Activated CD4-positive, alpha-beta memory T cell treated with anti-CD3 and anti-CD28 coated beads for 36 hours (primary cell): Measurements from ENCODE around the gene CD2. TPM values are rescaled to one million over a fixed set of nuclear protein-coding genes. Genes with fewer than 3 reads are reported as not detected.

Source experiments
- CTCF ChIA-PET: fragments of 350-600 bp; sonication (Branson Sonifier 250); formaldehyde crosslinking; loops from one replicate; lab custom pipeline; 2021; ENCODE audit warnings: antibody characterized with exemption, inconsistent platforms; lab: Charles Lee
- POLR2A ChIA-PET: fragments of 350-600 bp; sonication (Branson Sonifier 250); formaldehyde crosslinking; loops from one replicate; lab custom pipeline; 2021; ENCODE audit warnings: antibody characterized with exemption; lab: Charles Lee
- DNase-seq: peaks from one replicate; pipeline ENCODE4 v3.0.0-alpha.2; 2020
- H3K27ac Mint-ChIP-seq: one replicate; pipeline ENCODE4 v1.8.0; 2021; ENCODE audit warnings: mixed read lengths
- H3K27me3 Mint-ChIP-seq: one replicate; pipeline ENCODE4 v1.8.0; 2021; ENCODE audit warnings: mixed read lengths
- H3K36me3 Mint-ChIP-seq: one replicate; pipeline ENCODE4 v1.8.0; 2021; ENCODE audit warnings: mixed read lengths
- H3K4me1 Mint-ChIP-seq: one replicate; pipeline ENCODE4 v1.8.0; 2021; ENCODE audit warnings: low read depth, mixed read lengths
- H3K4me3 Mint-ChIP-seq: one replicate; pipeline ENCODE4 v1.8.0; 2021; ENCODE audit warnings: mild to moderate bottlenecking, mixed read lengths
- H3K9me3 Mint-ChIP-seq: one replicate; pipeline ENCODE4 v1.8.0; 2021; ENCODE audit warnings: mixed read lengths
- intact Hi-C: fragments of 100-400 bp; cut with micrococcal nuclease; formaldehyde crosslinking; loops from one replicate; pipeline ENCODE4 v1.15.1; 2023
- total RNA-seq, 2 experiments: library from RNA; stranded (reverse); gene quantifications; one replicate each; pipeline ENCODE4 v1.2.3, GENCODE V29; 2021

CD2 gene
- total RNA-seq, 2 experiments from 2014 or later, result 335 to 355 TPM

DNA sequence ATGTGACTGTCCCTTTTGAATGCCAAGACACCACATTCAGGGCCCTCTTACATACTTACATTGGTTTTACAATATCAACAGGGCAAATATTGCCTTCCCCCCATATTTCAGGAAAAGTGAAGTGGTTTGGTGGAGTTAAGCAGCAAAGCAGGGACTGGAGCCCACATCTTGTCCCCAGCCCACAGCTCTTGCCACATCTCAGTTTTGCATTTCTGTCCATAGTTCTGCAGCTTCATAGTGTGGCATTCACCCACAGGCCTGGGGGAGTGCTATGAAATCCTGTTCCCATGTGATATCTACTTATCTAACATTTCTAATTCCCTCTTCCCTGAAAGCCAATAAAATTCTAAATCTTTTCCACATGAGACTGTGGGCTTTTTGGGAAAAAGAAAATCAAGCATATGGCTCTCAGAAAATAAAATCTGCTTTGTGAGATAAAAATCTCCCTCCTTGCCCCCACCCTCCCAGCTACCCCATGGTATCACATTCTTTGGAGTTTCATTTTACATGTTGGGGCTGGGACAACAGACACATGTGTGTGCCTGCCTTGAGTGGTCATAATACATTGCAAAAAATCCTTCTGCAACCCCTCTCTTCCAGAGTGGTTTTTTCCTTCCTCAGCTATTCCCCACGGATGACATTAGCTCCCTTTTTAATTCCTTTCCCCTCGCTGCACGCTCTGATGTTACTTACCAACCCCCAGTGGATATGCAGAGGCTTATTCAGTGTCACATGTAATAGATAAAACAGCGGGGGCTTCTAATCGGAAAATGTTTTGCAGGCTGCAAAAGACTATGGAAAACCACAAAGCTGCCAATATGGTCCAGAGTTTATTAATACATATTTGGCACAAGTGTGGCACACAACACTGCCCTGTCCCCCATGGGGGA is 20.5 kb upstream of the CD2 start:
- DNase-seq, result no peak
- Mint-ChIP-seq H3K4me1 (peaks cover 43% of the 10 kb centered on the region), H3K36me3 (no peaks in the 10 kb centered on the region), H3K9me3 (no peaks in the 10 kb centered on the region), H3K4me3 (no peak overlapping the region), H3K27me3 (no peaks in the 10 kb centered on the region), H3K27ac (no peak overlapping the region)
- ChIA-PET CTCF (interaction anchor here (0.8 to 2.3 kb wide), 7 partner anchors 9 to 159 kb away, joined by 3 to 17 read pairs (median 4); partner anchors contain the start of gene CD2), POLR2A (interaction anchor here (2.0 kb wide), 1 partner anchor 31 kb away, joined by 11 read pairs; no protein-coding TSS in a partner anchor)
- intact Hi-C loops, result loop anchor here (10.0 kb wide), 1 partner anchor 359 kb away; the partner anchor contains the start of gene ATP1A1

DNA sequence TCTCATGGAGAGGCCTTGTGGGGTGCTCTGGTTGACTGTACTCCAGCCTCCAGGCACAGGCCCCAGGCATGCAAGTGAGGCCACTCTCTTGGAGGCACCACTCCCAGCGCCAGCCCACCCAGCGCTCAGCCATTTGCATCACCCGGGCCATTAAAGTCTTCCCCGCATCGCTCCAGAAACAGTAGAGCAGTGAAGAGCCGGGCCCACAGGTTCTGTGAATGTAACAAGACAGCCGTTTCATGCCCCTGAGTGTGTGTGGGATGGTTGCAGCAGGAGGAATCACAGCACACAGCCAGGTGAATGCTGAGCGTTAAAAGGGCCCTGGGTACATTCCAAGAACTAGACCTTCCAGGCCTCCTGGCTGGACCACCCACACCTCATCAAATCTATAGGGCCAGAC is 19.0 kb upstream of the CD2 start:
- Mint-ChIP-seq H3K36me3 (no peaks in the 10 kb centered on the region), H3K4me1 (peaks cover 58% of the 10 kb centered on the region), H3K4me3 (no peak overlapping the region), H3K9me3 (no peaks in the 10 kb centered on the region), H3K27me3 (no peaks in the 10 kb centered on the region), H3K27ac (peak overlapping the region; percentile 100)
- intact Hi-C loops, result loop anchor here (5.0 to 10.0 kb wide), 3 partner anchors 163 to 922 kb away; partner anchors contain the start of genes ATP1A1 and CD58
- ChIA-PET CTCF (interaction anchor here (2.2 kb wide), 1 partner anchor 29 kb away, joined by 8 read pairs; no protein-coding TSS in a partner anchor), POLR2A (interaction anchor here (0.9 kb wide), 1 partner anchor 71 kb away, joined by 3 read pairs; no protein-coding TSS in a partner anchor)
- DNase-seq, result no peak

DNA sequence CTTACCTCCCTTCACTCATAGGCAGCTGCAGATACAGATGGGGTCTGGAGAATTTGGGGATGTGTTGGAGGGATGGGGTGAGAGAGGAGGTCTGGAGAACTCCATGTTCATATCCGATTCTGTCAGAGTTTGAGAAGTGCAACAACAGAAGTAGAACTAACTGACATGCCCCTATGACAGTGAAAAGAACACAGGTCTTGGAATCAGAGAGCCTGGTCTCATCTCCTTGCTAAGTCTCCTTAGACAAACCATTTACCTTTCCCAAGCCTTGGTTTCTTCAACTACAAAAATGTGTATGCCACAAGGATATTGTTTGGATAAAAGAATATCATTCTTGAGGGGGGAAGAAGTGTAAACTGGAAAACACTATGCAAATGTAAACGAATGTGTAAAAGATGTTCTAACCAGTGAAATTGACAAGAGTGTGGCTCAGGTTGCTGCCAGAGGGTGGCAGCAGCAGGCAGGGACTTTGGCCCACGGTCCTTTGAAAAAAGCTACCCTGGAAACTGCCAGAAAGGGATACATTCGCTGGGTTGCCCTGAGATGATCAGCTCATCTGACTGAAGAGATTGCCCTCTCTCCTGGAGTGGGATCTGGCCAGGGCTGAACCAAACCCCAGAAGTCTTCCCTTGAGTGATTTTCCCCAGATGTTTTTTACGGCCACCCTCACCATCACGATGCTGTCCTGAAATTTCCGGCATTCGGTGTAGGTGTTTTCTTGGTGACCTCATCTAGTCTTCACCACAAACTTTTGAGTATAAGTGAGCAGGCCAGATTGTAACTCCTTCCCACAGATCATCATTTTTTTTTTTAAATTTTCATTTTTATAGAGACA is 17.0 kb upstream of the CD2 start:
- CTCF ChIA-PET, result interaction anchor here (0.6 to 5.8 kb wide), 39 partner anchors 9 to 356 kb away, joined by 3 to 181 read pairs (median 4); partner anchors contain the start of genes CD2 and TTF2
- POLR2A ChIA-PET, result interaction anchor here (1.1 to 7.3 kb wide), 16 partner anchors 10 to 325 kb away, joined by 3 to 803 read pairs (median 12); partner anchors contain the start of genes CD2 and TTF2
- peak overlapping the region; percentile 100 for H3K27ac Mint-ChIP-seq
- intact Hi-C loops, result loop anchor here (1.0 to 10.0 kb wide), 6 partner anchors 80 to 920 kb away; partner anchors contain the start of genes ATP1A1 and CD58
- peaks cover 68% of the 10 kb centered on the region for H3K4me1 Mint-ChIP-seq
- H3K4me3 Mint-ChIP-seq, result peak overlapping the region; percentile 74
- H3K9me3 Mint-ChIP-seq, result no peaks in the 10 kb centered on the region
- no peaks in the 10 kb centered on the region for H3K27me3 Mint-ChIP-seq
- peaks cover 2% of the 10 kb centered on the region for H3K36me3 Mint-ChIP-seq
- DNase-seq, result peak; percentile 84

DNA sequence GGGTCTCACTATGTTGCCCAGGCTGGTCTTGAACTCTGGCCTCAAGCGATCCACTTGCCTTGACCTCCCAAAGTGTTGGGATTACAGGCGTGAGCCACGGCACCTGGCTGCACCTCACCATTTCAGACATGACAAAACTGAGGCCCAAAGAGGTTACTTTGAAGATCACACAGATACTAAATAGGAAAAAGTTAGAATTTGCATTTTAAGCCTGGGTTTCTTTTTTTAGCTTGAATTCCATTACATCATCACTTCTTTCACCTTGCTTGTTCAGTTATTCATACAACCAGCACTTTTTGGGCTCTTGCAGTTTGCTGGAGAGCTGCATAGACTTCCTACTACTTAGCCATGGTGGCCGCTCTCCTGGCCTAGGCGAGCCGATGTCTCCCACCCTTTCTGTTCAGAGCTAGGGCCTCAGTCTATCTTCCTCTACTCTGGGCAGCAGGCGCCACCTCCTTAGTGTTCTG is 16.3 kb upstream of the CD2 start:
- peaks cover 7% of the 10 kb centered on the region for H3K36me3 Mint-ChIP-seq
- peak; percentile 72 for DNase-seq
- intact Hi-C loops, result loop anchor here (1.0 to 10.0 kb wide), 15 partner anchors 16 to 919 kb away; partner anchors contain the start of genes ATP1A1, CD101, CD2 and CD58
- ChIA-PET POLR2A (interaction anchor here (1.0 to 7.3 kb wide), 23 partner anchors 9 to 339 kb away, joined by 3 to 803 read pairs (median 7); partner anchors contain the start of genes CD2 and TTF2), CTCF (interaction anchor here (0.6 to 5.8 kb wide), 37 partner anchors 8 to 356 kb away, joined by 3 to 181 read pairs (median 4); partner anchors contain the start of genes CD2 and TTF2)
- H3K9me3 Mint-ChIP-seq, result peaks cover 3% of the 10 kb centered on the region
- H3K27ac Mint-ChIP-seq, result peak overlapping the region; percentile 100
- H3K4me1 Mint-ChIP-seq, result peaks cover 68% of the 10 kb centered on the region
- peak overlapping the region; percentile 74 for H3K4me3 Mint-ChIP-seq
- H3K27me3 Mint-ChIP-seq, result no peaks in the 10 kb centered on the region

- Mint-ChIP-seq H3K4me3 (peak overlapping the region; percentile 74), H3K27ac (peak overlapping the region; percentile 100), H3K4me1 (peaks cover 68% of the 10 kb centered on the region), H3K9me3 (peaks cover 12% of the 10 kb centered on the region), H3K36me3 (peaks cover 16% of the 10 kb centered on the region), H3K27me3 (no peaks in the 10 kb centered on the region)
- peak; percentile 85 for DNase-seq
- intact Hi-C loops, result loop anchor here (1.0 to 10.0 kb wide), 13 partner anchors 12 to 918 kb away; partner anchors contain the start of genes ATP1A1, CD101, CD2 and CD58
- ChIA-PET POLR2A (interaction anchor here (0.5 to 7.3 kb wide), 21 partner anchors 8 to 338 kb away, joined by 3 to 803 read pairs (median 6); partner anchors contain the start of genes CD2 and TTF2), CTCF (interaction anchor here (0.7 to 5.8 kb wide), 13 partner anchors 10 to 321 kb away, joined by 3 to 181 read pairs (median 15); partner anchors contain the start of genes CD2 and TTF2)
Measured at GRCh38 chr1:116738673-116739370, 15.4 kb upstream of the CD2 start.

GRCh38 chr1:116739371-116740012 is 14.7 kb upstream of the CD2 start:
- CTCF ChIA-PET, result interaction anchor here (1.0 to 5.8 kb wide), 8 partner anchors 10 to 262 kb away, joined by 3 to 181 read pairs (median 31); partner anchors contain the start of genes CD101 and CD2
- peak overlapping the region; percentile 100 for H3K27ac Mint-ChIP-seq
- intact Hi-C loops, result loop anchor here (1.0 to 10.0 kb wide), 5 partner anchors 12 to 918 kb away; partner anchors contain the start of genes ATP1A1 and CD58

GRCh38 chr1:116740296-116740695 is 13.9 kb upstream of the CD2 start:
- Mint-ChIP-seq H3K27ac (peak overlapping the region; percentile 100), H3K4me3 (peak overlapping the region; percentile 43), H3K36me3 (peaks cover 28% of the 10 kb centered on the region), H3K27me3 (no peaks in the 10 kb centered on the region), H3K9me3 (peaks cover 27% of the 10 kb centered on the region), H3K4me1 (peaks cover 65% of the 10 kb centered on the region)
- DNase-seq, result no peak
- CTCF ChIA-PET, result interaction anchor here (1.0 to 5.8 kb wide), 6 partner anchors 9 to 261 kb away, joined by 3 to 181 read pairs (median 46); partner anchors contain the start of genes CD101 and CD2
- intact Hi-C loops, result no loop called here
- POLR2A ChIA-PET, result interaction anchor here (3.2 to 7.3 kb wide), 4 partner anchors 10 to 65 kb away, joined by 17 to 803 read pairs (median 122); partner anchors contain the start of gene CD2

More at GRCh38 chr1:116739371-116740012, 14.7 kb upstream of the CD2 start:
- Mint-ChIP-seq H3K27me3 (no peaks in the 10 kb centered on the region), H3K36me3 (peaks cover 21% of the 10 kb centered on the region), H3K4me3 (peak overlapping the region; percentile 74), H3K4me1 (peaks cover 66% of the 10 kb centered on the region), H3K9me3 (peaks cover 19% of the 10 kb centered on the region)
- no peak for DNase-seq
- POLR2A ChIA-PET, result interaction anchor here (1.1 to 7.3 kb wide), 14 partner anchors 11 to 338 kb away, joined by 3 to 803 read pairs (median 12); partner anchors contain the start of genes CD2 and TTF2

DNA sequence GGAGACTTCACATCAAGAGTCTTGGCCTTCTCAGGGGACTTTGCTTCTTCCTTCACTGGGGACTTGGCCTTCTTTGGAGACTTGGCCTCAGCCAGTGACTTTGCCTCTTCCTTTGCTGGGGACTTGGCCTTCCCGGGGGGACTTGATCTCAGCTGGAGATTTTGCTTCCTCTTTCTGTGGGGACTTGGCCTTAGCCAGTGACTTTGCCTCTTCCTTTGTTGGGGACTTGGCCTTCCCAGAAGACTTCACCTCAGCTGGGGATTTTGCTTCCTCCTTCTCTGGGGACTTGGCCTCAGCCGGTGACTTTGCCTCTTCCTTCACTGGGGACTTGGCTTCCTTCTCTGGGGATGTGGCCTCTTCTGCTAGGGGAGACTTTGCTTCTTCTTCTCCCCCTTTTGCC is 13.5 kb upstream of the CD2 start:
- intact Hi-C loops, result no loop called here
- Mint-ChIP-seq H3K27me3 (no peaks in the 10 kb centered on the region), H3K4me1 (peaks cover 60% of the 10 kb centered on the region), H3K27ac (peak overlapping the region; percentile 100), H3K9me3 (peaks cover 32% of the 10 kb centered on the region), H3K4me3 (peak overlapping the region; percentile 5), H3K36me3 (peaks cover 32% of the 10 kb centered on the region)
- no peak for DNase-seq
- ChIA-PET POLR2A (interaction anchor here (1.0 to 7.3 kb wide), 5 partner anchors 10 to 65 kb away, joined by 4 to 803 read pairs (median 63); partner anchors contain the start of gene CD2), CTCF (interaction anchor here (3.9 to 5.8 kb wide), 5 partner anchors 8 to 74 kb away, joined by 18 to 181 read pairs (median 48); partner anchors contain the start of gene CD2)

- no peaks in the 10 kb centered on the region for H3K27me3 Mint-ChIP-seq
- no peak overlapping the region for H3K4me3 Mint-ChIP-seq
- H3K9me3 Mint-ChIP-seq, result peaks cover 42% of the 10 kb centered on the region
- CTCF ChIA-PET, result interaction anchor here (0.9 to 5.8 kb wide), 3 partner anchors 9 to 24 kb away, joined by 3 to 181 read pairs (median 3); partner anchors contain the start of gene CD2
- peaks cover 41% of the 10 kb centered on the region for H3K36me3 Mint-ChIP-seq
- H3K4me1 Mint-ChIP-seq, result peaks cover 48% of the 10 kb centered on the region
- H3K27ac Mint-ChIP-seq, result no peak overlapping the region
- POLR2A ChIA-PET, result interaction anchor here (1.0 to 7.3 kb wide), 3 partner anchors 9 to 64 kb away, joined by 4 to 803 read pairs (median 182); partner anchors contain the start of gene CD2
- DNase-seq, result no peak
- intact Hi-C loops, result no loop called here
Measured at GRCh38 chr1:116741836-116742565, 12.2 kb upstream of the CD2 start.
